Tongue (tissue), 2 donors: Measurements from ENCODE around the gene DDX51. TPM values are rescaled to one million over a fixed set of nuclear protein-coding genes. Genes with fewer than 3 reads are reported as not detected.
A peak's percentile ranks its signal among the peaks of the same experiment; 100 is the strongest.

Experiments
- DNase-seq: peaks from one replicate; pipeline ENCODE4 v3.0.0-alpha.2; 2015
- total RNA-seq: library from RNA; depleted of rRNA; stranded (reverse); fragments of >200 nt; gene quantifications from one replicate; pipeline ENCODE4 v1.2.3, GENCODE V29; 2014

The DDX51 gene
- 6.9 TPM for total RNA-seq

GRCh38 chr12:132144115-132144809, at the start of gene DDX51, which contains the start of gene NOC4L:
TSS of gene DDX51 (minus strand) at chr12:132144319. CDS start at chr12:132144296, 23 bp downstream.
TSS of gene NOC4L (plus strand) at chr12:132144457. CDS start at chr12:132144489, 32 bp downstream.
- peak; percentile 98 for DNase-seq

- DNase-seq = no peak
Observed at GRCh38 chr12:132191715-132192553, 47.8 kb upstream of the DDX51 start.

- no peak for DNase-seq
Observed at GRCh38 chr12:132190834-132191500, 46.8 kb upstream of the DDX51 start.

GRCh38 chr12:132190012-132190755, 46.1 kb upstream of the DDX51 start:
- DNase-seq = no peak

GRCh38 chr12:132189378-132190011, 45.4 kb upstream of the DDX51 start:
- peak; percentile 85 for DNase-seq

GRCh38 chr12:132188916-132189325, 44.8 kb upstream of the DDX51 start:
- no peak for DNase-seq

GRCh38 chr12:132188451-132188901, 44.4 kb upstream of the DDX51 start:
- no peak for DNase-seq

GRCh38 chr12:132187646-132188450, 43.7 kb upstream of the DDX51 start:
- DNase-seq = no peak

- no peak for DNase-seq
Observed at GRCh38 chr12:132186857-132187620, 42.9 kb upstream of the DDX51 start.

GRCh38 chr12:132186208-132186856, 42.2 kb upstream of the DDX51 start:
- DNase-seq = no peak

GRCh38 chr12:132185705-132186104, 41.6 kb upstream of the DDX51 start:
- DNase-seq = no peak

- DNase-seq = no peak
Observed at GRCh38 chr12:132182711-132183365, 38.7 kb upstream of the DDX51 start.

- DNase-seq = no peak
Observed at GRCh38 chr12:132182206-132182710, 38.1 kb upstream of the DDX51 start.

- DNase-seq = no peak
Observed at GRCh38 chr12:132181570-132182200, 37.6 kb upstream of the DDX51 start.

- DNase-seq = no peak
Observed at GRCh38 chr12:132180648-132181546, 36.8 kb upstream of the DDX51 start.

- DNase-seq = no peak
Observed at GRCh38 chr12:132179431-132180362, 35.6 kb upstream of the DDX51 start.
